VCaP (cell line): Measurements from ENCODE around the gene DNAH14.

Experiments
- H3K27ac ChIP-seq: fragments of 450-650 bp; 2 replicates; pipeline ENCODE4 v1.5.1; 2017
- TF ChIP-seq, protein P1 (sequence below): fragments of 450-650 bp; conservative IDR thresholded peaks from 2 replicates; pipeline ENCODE4 v1.5.1; 2017; ENCODE audit warnings: mild to moderate bottlenecking, moderate library complexity

DNAH14 gene

DNA sequence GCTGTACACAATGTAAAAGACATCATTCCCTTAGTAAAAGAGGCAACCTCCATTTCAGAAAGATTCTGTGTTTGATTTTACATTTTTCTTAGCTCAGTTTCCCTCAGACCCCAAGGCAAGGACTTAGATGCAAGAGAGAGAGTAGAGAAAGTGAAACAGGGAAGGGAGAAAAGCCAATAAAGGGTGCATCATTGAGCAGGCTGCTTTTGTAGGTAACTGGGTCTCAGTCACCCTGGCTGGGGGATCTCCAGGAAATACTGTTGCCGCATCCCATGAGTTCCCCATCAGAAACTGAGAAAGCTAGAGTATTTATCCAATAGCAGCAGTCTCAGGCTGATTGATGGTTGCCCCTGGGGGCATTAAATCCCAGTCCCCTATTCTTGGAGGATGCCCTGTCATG is 23.1 kb upstream of the DNAH14 start:
- no peak overlapping the region for H3K27ac ChIP-seq
- TF ChIP-seq, protein P1, sequence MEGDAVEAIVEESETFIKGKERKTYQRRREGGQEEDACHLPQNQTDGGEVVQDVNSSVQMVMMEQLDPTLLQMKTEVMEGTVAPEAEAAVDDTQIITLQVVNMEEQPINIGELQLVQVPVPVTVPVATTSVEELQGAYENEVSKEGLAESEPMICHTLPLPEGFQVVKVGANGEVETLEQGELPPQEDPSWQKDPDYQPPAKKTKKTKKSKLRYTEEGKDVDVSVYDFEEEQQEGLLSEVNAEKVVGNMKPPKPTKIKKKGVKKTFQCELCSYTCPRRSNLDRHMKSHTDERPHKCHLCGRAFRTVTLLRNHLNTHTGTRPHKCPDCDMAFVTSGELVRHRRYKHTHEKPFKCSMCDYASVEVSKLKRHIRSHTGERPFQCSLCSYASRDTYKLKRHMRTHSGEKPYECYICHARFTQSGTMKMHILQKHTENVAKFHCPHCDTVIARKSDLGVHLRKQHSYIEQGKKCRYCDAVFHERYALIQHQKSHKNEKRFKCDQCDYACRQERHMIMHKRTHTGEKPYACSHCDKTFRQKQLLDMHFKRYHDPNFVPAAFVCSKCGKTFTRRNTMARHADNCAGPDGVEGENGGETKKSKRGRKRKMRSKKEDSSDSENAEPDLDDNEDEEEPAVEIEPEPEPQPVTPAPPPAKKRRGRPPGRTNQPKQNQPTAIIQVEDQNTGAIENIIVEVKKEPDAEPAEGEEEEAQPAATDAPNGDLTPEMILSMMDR: no peak

DNA sequence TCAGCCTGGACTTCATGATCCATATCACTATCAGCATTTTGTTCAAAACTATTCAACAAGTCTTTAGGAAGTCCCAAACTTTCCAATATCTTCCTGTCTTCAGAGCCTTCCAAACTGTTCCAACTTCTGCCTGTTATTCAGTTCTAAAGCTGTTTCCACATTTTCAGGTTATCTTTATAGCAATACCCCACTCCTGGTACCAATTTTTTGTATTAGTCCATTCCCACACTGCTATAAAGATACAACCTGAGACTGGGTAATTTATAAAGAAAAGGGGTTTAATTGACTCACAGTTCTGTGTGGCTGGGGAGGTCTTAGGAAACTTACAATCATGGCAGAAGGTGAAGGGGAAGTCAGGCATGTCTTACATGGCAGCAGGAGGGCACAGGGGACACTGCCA is 18.3 kb upstream of the DNAH14 start:
- no peak overlapping the region for H3K27ac ChIP-seq
- TF ChIP-seq, protein P1: no peak

DNA sequence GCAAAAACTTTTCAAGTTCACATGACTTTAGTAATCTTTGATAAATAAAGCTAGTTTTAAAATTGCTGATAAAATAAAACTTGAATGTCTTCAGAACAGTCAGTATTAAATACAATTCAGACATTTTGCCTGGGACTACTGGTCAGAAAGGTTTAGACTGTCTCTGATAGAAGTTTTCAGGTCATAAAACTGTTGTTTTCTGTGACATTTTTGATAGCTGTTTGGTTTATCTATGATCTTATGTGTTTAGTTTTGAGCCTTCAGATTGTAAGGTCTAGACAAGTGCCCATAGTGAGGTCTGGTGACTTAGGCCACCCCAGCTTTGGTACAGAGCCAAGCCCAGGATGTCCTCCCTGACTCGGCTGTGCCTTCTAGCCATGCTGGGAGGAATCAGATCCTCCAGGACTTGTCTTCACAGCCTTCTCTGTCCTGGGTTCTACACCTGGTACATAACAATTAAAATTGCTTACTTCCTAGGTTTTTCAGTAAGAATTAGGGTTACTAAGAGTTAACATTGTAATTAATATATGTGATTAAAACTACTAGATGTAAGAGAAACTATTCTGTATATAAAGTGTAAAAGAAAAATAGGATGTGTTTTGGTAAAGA is 15.1 kb upstream of the DNAH14 start:
- TF ChIP-seq, protein P1: no peak
- no peak overlapping the region for H3K27ac ChIP-seq

- no peak overlapping the region for H3K27ac ChIP-seq
- TF ChIP-seq, protein P1: no peak
Measured at GRCh38 chr1:224919508-224919907, 10.0 kb upstream of the DNAH14 start.

GRCh38 chr1:224920930-224921329 is 8.5 kb upstream of the DNAH14 start:
- TF ChIP-seq, protein P1: no peak
- no peak overlapping the region for H3K27ac ChIP-seq

- H3K27ac ChIP-seq: no peak overlapping the region
- TF ChIP-seq, protein P1: no peak
Measured at GRCh38 chr1:224921354-224921753, 8.1 kb upstream of the DNAH14 start.

- TF ChIP-seq, protein P1: peak; percentile 92
- H3K27ac ChIP-seq: peak overlapping the region; percentile 30; the same call in 1 of the 2 replicates
Measured at GRCh38 chr1:224922404-224923164, 6.9 kb upstream of the DNAH14 start.
